BE2C (cell line): ENCODE measurements around the gene SUPT4H1.
"Not testable (repeated sequence)": the region's sequence is repeated elsewhere in the genome, so short reads cannot be mapped to it uniquely, and the experiment has no call there.

Experiments used
- DNase-seq: peaks from one replicate; pipeline ENCODE4 v3.0.0-alpha.2; 2020
- H3K27me3 ChIP-seq: fragments of 250-450 bp; sonication (Bioruptor Pico); 2 replicates; pipeline ENCODE4 v1.5.1; 2020; ENCODE audit warnings: mild to moderate bottlenecking
- H3K36me3 ChIP-seq: fragments of 250-450 bp; sonication (Bioruptor Pico); 2 replicates; pipeline ENCODE4 v1.5.1; 2020; ENCODE audit warnings: mild to moderate bottlenecking
- H3K4me1 ChIP-seq: fragments of 250-450 bp; sonication (Bioruptor Pico); 2 replicates; pipeline ENCODE4 v1.5.1; 2020
- H3K4me3 ChIP-seq: 2 replicates; pipeline ENCODE4 v1.5.1; 2011; ENCODE audit warnings: low read depth, low read length
- H3K9me3 ChIP-seq: fragments of 250-450 bp; sonication (Bioruptor Pico); 2 replicates; pipeline ENCODE4 v1.5.1; 2020
- CTCF ChIP-seq: IDR thresholded peaks from 2 replicates; pipeline ENCODE4 v1.5.1; 2012; ENCODE audit warnings: mild to moderate bottlenecking, low read depth, low read length

SUPT4H1 gene

GRCh38 chr17:58344791-58345157, 7.2 kb downstream of the SUPT4H1 start:
- no peak for TF ChIP-seq CTCF
- no peak overlapping the region for H3K4me3 ChIP-seq
- no peaks in the 10 kb centered on the region for H3K27me3 ChIP-seq
- no peaks in the 10 kb centered on the region for H3K9me3 ChIP-seq
- peaks cover 41% of the 10 kb centered on the region for H3K36me3 ChIP-seq
- no peaks in the 10 kb centered on the region for H3K4me1 ChIP-seq
- no peak for DNase-seq

DNA sequence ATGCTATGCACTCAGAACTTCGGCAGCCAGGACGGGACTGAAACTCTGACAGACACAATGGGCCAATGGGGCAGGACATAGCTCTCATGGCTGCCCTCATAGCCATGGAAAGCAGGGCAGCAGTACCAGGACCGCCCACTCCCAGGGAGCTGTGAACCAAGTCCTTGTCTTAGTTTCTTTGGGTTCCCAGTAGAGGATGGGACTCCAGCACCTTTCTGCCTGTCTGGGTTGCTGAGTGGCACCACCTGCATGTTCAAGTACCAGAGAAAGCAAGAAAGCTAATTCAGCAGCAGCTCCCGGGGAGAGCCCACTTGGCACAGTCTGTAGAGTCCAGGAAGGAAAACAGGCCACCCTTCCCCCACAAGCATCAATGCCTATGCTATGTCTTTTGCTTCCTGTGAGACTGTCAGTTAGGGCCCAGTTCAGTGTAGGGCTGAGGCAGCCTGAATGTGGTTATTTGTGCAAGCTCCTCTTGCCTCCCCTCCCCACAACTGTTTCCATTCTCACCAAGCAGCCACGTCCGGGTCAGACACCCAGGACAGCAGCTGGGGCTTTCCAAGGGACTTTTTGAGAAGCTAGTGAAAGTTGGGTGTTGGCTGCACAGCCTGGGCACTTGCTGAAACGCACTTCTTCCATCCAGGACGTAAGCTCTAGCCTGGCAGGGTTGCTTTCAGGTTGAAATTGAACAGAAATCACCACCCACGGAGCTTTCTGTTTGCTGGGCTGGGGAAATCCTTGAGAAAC, 7.8 kb downstream of the SUPT4H1 start:
- no peak for TF ChIP-seq CTCF
- peaks cover under 1% of the 10 kb centered on the region; the same call in 1 of the 2 replicates for H3K4me1 ChIP-seq
- DNase-seq: no peak
- no peaks in the 10 kb centered on the region for H3K27me3 ChIP-seq
- no peak overlapping the region for H3K4me3 ChIP-seq
- H3K36me3 ChIP-seq: peaks cover 35% of the 10 kb centered on the region
- H3K9me3 ChIP-seq: no peaks in the 10 kb centered on the region

- no peak for DNase-seq
- Histone ChIP-seq H3K9me3 (no peaks in the 10 kb centered on the region), H3K36me3 (peaks cover 24% of the 10 kb centered on the region), H3K4me3 (no peak overlapping the region), H3K27me3 (no peaks in the 10 kb centered on the region), H3K4me1 (peaks cover 9% of the 10 kb centered on the region)
- no peak for TF ChIP-seq CTCF
Measured at GRCh38 chr17:58343131-58343530, 8.9 kb downstream of the SUPT4H1 start.

DNA sequence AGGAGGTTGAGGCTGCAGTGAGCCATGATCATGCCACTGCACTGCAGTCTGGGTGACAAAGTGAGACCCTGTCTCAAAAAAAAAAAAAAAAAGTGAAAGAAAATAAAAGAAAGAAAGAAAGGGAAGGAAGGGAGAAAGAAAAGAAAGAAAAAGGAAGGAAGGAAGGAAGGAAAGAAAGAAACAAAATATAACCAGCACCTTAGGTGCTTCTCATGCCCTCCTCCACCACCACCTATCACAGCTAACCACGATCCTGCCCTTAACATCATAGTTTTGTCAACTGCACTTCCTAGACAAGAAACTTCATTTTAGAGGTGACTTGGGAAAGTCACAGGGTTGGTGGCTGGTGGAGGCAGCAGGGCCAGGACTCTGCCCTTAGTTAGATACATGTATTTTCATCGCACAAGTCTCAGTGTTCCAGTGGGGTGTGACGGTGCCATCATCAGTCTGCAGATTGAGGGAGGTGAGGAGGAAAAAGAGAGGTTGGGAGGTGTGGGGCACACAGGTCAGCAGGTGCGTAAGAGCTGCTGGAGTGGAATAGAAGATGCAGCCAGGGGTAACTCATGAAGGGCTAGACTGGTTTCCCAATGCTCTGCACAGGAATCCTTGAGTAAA, 10.0 kb downstream of the SUPT4H1 start:
- Histone ChIP-seq H3K4me3 (no peak overlapping the region), H3K27me3 (no peaks in the 10 kb centered on the region), H3K9me3 (no peaks in the 10 kb centered on the region), H3K36me3 (peaks cover 14% of the 10 kb centered on the region), H3K4me1 (peaks cover 19% of the 10 kb centered on the region)
- no peak for TF ChIP-seq CTCF
- DNase-seq: no peak

DNA sequence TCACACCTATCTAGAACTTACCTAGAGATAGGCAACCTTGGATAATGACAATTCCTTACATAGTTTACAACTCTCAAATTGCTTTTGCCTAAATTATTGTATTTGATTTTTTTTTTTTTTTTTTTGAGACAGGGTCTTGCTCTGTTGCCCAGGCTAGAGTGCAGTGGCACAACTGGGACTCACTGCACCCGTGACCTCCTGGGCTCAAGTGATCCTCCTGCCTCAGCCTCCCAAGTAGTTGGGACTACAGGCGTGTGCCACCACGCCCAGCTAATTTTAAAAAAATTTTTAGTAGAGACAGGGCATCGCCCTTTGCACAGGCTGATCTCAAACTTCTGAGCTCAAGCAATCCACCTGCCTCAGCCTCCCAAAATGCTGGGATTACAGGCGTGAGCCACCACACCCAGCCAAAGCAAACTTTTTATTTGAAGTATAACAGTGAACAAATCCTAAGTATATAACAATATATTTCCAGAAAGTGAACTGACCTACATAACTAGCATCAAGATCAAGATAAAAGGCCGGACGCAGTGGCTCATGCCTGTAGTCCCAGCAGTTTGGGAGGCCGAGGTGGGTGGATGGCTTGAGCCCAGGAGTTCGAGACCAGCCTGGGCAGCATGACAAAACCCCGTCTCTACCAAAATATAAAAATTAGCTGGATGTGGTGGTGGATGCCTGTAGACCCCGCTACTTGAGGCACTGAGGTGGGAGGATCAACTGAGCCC, 10.7 kb downstream of the SUPT4H1 start:
- Histone ChIP-seq H3K4me1 (peaks cover 20% of the 10 kb centered on the region), H3K36me3 (peaks cover 13% of the 10 kb centered on the region)
- not testable (repeated sequence) for H3K9me3 ChIP-seq, H3K27me3 ChIP-seq, H3K4me3 ChIP-seq, DNase-seq

- Histone ChIP-seq H3K9me3 (no peaks in the 10 kb centered on the region), H3K4me3 (no peak overlapping the region), H3K36me3 (peaks cover 11% of the 10 kb centered on the region), H3K4me1 (peaks cover 28% of the 10 kb centered on the region), H3K27me3 (no peaks in the 10 kb centered on the region)
- DNase-seq: no peak
- TF ChIP-seq CTCF: no peak
Measured at GRCh38 chr17:58340405-58340876, 11.6 kb downstream of the SUPT4H1 start.
